ENCODE data around the gene ZNF44.
"Not testable (repeated sequence)": the region's sequence is repeated elsewhere in the genome, so short reads cannot be mapped to it uniquely, and the experiment has no call there.

Gene ZNF44

GRCh38 chr19:12294249-12295158 is at the start of gene ZNF44:
TSS of gene ZNF44 (minus strand) at chr19:12294883. CDS start at chr19:12294694, 189 bp downstream.
- in situ Hi-C loops (cut with MboI; ENCODE audit: low sequenced_read_pairs): no loop called here

GRCh38 chr19:12333162-12334159 is 38.8 kb upstream of the ZNF44 start, which contains the start of gene ZNF563:
TSS of gene ZNF563 (minus strand) at chr19:12333633. CDS start at chr19:12333482, 151 bp downstream.
- in situ Hi-C loops (cut with MboI; ENCODE audit: low sequenced_read_pairs): no loop called here

DNA sequence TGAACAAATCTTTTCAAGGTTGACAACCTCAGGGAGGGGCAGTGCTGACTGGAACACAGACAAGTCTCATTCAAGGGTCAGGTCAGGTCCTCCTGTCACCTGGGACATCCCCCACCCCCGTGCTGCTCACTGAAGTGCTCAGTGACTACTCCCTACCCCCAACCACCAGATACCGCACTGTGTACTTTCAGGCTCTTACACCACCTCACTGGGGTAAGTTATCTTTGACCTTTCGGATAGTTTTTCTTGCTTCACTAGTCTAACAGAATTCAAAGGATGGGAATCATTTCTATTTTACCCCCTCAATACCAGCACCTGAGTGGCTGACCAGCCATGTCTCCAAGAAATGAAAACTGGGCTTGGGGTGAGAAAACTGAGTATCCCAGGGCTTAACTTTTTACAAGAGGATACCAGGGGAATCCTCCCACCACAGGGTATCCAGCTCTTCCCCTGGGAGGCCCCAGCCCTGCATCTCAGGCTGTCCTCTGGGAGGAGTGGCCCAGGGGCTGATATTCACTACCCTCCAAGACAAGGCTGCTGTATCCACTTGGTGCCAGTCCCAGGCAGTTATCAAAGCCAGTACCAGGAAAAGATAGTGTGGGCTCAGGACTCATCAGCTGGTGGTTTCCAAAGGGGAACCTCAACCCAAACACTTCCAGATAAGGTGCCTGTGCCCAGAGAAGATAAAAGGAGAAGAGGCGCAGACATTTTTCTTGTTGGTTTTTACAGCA is 36.7 kb upstream of the ZNF44 start:
- in situ Hi-C loops (cut with MboI; ENCODE audit: low sequenced_read_pairs): no loop called here

- in situ Hi-C loops (cut with MboI; ENCODE audit: low sequenced_read_pairs): no loop called here
These were observed 35.7 kb upstream of the ZNF44 start for GRCh38 chr19:12330340-12330739.

GRCh38 chr19:12325690-12326089 is 31.0 kb upstream of the ZNF44 start:
- in situ Hi-C loops (cut with MboI; ENCODE audit: low sequenced_read_pairs): no loop called here

DNA sequence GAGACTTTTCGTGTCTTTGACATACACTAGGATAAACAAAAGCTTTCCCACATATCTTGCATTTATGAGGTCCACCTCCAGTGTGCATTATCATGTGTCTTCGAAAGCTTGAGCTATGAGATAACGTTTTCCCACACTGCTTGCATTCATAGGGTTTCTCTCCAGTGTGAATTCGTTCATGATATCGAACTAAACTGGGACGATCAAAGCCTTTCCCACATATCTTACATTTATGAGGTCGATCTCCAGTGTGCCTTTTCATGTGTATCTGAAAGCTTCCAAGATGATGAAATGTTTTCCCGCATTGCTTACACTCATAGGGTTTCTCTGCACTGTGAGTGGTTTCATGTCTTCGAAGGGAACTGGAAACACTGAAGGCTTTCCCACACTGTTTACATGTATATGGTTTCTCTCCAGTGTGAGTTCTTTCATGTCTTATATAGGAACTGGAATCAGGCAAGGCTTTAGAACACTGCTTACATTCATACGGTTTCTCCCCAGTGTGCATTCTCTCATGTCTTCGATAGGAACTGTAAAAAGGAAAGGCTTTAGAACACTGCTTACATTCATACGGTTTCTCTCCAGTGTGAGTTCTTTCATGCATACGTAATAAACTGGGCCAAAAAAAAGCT is 24.2 kb upstream of the ZNF44 start:
- in situ Hi-C loops (cut with MboI; ENCODE audit: low sequenced_read_pairs): no loop called here

GRCh38 chr19:12314553-12314952 is 19.9 kb upstream of the ZNF44 start:
- in situ Hi-C loops (cut with MboI; ENCODE audit: low sequenced_read_pairs): no loop called here

GRCh38 chr19:12308891-12309290 is 14.2 kb upstream of the ZNF44 start:
- in situ Hi-C loops (cut with MboI; ENCODE audit: low sequenced_read_pairs): not testable (repeated sequence)

GRCh38 chr19:12295191-12295590 is 508 bp upstream of the ZNF44 start:
- in situ Hi-C loops (cut with MboI; ENCODE audit: low sequenced_read_pairs): no loop called here

- in situ Hi-C loops (cut with MboI; ENCODE audit: low sequenced_read_pairs): no loop called here
These were observed 870 bp downstream of the ZNF44 start for GRCh38 chr19:12293777-12294248.

- in situ Hi-C loops (cut with MboI; ENCODE audit: low sequenced_read_pairs): no loop called here
These were observed 5.0 kb downstream of the ZNF44 start for GRCh38 chr19:12289790-12290065.

DNA sequence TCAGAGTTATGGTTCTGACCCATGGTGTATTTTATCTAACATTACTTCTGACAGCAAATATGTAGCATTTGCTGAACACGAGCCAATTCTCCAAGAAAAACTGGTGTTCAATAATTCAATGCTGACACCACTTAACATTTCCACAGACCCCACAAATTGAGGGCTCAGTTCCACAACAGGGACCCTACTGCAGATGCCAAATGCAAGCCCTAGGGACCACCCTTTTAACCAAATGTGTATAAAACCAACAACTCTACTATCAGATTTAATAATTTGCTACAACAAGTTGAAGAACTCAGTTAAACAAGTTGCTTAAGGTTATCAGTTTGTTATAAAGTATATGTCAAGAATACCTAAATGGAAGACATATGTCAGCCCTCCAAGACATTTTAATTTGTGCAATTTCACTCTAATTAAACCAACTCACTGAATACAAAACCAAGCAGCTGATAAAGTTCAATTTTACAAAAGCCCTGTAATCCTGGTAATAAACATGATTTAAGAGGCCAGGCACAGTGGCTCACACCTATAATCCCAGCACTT is 6.7 kb downstream of the ZNF44 start:
- in situ Hi-C loops (cut with MboI; ENCODE audit: low sequenced_read_pairs): no loop called here

DNA sequence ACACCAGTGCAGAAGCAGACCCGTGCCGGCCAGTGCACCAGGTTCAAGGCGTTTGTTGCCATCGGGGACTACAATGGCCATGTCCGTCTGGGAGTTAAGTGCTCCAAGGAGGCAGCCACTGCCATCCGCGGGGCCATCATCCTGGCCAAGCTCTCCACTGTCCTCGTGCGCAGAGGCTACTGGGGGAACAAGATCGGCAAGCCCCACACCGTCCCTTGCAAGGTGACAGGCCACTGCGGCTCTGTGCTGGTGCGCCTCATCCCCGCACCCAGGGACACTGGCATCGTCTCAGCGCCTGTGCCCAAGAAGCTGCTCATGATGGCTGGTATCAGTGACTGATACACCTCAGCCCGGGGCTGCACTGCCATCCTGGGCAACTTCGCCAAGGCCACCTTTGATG is 10.1 kb downstream of the ZNF44 start:
- in situ Hi-C loops (cut with MboI; ENCODE audit: low sequenced_read_pairs): no loop called here

- in situ Hi-C loops (cut with MboI; ENCODE audit: low sequenced_read_pairs): no loop called here
These were observed 10.5 kb downstream of the ZNF44 start for GRCh38 chr19:12284226-12284625.

DNA sequence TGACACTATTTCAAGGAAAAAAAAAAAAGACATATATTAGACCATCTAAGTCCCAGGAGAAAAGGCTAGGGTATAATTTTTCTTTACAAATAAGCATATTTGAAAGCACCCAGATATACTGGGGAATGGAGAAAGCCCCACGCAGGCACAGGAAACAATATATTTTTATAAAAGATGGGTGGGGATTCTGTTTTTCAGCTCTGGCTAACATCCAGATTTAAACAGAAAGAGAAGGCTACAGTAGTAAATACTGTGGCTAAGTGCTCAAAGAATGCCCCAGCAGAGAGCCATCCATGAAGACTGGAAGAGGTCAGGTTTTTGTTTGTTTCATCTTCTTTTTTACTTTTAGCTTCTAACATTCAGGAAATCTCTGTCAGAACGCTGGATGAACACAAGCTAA is 16.0 kb downstream of the ZNF44 start:
- in situ Hi-C loops (cut with MboI; ENCODE audit: low sequenced_read_pairs): no loop called here

DNA sequence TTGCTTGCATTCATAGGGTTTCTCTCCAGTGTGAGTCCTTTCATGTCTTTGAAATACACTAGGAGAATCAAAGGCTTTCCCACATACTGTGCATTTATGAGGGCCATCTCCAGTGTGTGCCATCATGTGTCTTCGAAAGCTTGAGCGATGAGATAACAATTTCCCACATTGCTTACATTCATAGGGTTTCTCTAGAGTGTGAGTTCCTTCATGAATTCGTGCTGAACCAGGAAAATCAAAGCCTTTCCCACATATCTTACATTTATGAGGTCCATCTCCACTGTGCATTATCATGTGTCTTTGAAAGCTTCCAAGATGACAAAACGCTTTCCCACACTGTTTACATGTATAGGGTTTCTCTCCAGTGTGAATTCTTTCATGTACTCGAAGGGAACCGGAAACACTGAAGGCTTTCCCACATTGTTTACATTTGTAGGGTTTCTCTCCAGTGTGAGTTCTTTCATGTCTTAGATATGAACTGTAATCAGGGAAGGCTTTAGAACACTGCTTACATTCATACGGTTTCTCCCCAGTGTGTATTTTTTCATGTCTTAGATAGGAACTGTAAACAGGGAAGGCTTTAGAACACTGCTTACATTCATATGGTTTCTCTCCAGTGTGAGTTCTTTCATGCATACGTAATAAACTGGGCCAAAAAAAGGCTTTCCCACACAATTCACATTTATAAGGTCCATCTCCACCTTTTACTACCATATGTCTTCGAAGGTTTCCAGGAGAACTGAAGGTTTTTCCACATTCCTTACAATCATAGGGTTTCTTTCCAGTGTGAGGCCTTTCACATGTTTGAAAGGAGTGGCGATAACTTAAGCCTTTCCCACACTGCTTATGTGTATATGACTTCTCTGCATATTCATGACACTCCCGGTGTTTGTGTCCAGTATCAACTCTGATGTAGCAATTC is 21.4 kb downstream of the ZNF44 start:
- in situ Hi-C loops (cut with MboI; ENCODE audit: low sequenced_read_pairs): no loop called here

DNA sequence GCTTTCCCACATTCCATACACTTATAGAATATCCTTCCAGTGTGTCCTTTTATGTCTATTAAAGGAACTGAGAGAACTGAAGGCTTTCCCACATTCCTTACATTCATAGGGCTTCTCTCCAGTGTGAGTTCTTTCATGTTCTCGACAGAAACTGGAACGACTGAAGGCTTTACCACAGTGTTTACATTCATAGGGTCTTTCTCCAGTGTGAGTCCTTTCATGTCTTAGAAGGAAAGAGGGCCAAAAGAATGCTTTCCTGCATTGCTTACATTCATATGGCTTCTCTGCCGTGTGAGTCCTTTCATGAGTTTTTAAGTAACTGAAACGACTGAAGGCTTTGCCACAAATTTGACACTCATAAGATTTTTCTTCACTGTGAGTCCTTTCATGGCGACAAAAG is 22.3 kb downstream of the ZNF44 start:
- in situ Hi-C loops (cut with MboI; ENCODE audit: low sequenced_read_pairs): no loop called here

GRCh38 chr19:12270854-12271253 is 23.8 kb downstream of the ZNF44 start:
- in situ Hi-C loops (cut with MboI; ENCODE audit: low sequenced_read_pairs): no loop called here
